HEK293 (cell line): Measurements from ENCODE around the gene ZFHX2.

Experiments
- GLI4 ChIP-seq: fragments of 450-650 bp; formaldehyde crosslinking; IDR thresholded peaks from 2 replicates; pipeline ENCODE4 v1.5.1; 2016; ENCODE audit warnings: missing biosample characterization, missing genetic modification characterization
- IKZF3 ChIP-seq: fragments of 450-650 bp; IDR thresholded peaks from 2 replicates; pipeline ENCODE4 v1.5.0; 2018; ENCODE audit warnings: missing biosample characterization, mild to moderate bottlenecking, missing genetic modification characterization, moderate library complexity
- KLF16 ChIP-seq: fragments of 450-650 bp; formaldehyde crosslinking; IDR thresholded peaks from 2 replicates; pipeline ENCODE4 v1.5.1; 2017; ENCODE audit warnings: missing biosample characterization, missing genetic modification characterization
- OVOL3 ChIP-seq: fragments of 450-650 bp; formaldehyde crosslinking; IDR thresholded peaks from 2 replicates; pipeline ENCODE4 v1.5.1; 2016; ENCODE audit warnings: missing biosample characterization, missing genetic modification characterization
- RBAK ChIP-seq: fragments of 450-650 bp; formaldehyde crosslinking; IDR thresholded peaks from 2 replicates; pipeline ENCODE4 v1.5.1; 2016; ENCODE audit warnings: missing biosample characterization, missing genetic modification characterization
- TRIM28 ChIP-seq: IDR thresholded peaks from 2 replicates; pipeline ENCODE4 v1.6.1; 2011; ENCODE audit warnings: low read length, control low read depth, borderline replicate concordance
- ZBTB21 ChIP-seq: fragments of 450-650 bp; formaldehyde crosslinking; IDR thresholded peaks from 2 replicates; pipeline ENCODE4 v1.5.1; 2017; ENCODE audit warnings: missing biosample characterization, missing genetic modification characterization
- ZBTB48 ChIP-seq: fragments of 450-650 bp; formaldehyde crosslinking; IDR thresholded peaks from 2 replicates; pipeline ENCODE4 v1.5.1; 2016; ENCODE audit warnings: missing biosample characterization, missing genetic modification characterization
- ZNF10 ChIP-seq: fragments of 450-650 bp; formaldehyde crosslinking; IDR thresholded peaks from 2 replicates; pipeline ENCODE4 v1.5.1; 2017; ENCODE audit warnings: missing biosample characterization, missing genetic modification characterization
- ZNF114 ChIP-seq: fragments of 450-650 bp; formaldehyde crosslinking; IDR thresholded peaks from 2 replicates; pipeline ENCODE4 v1.5.0; 2017; ENCODE audit warnings: missing biosample characterization, missing genetic modification characterization
- ZNF211 ChIP-seq: fragments of 450-650 bp; formaldehyde crosslinking; IDR thresholded peaks from 2 replicates; pipeline ENCODE4 v1.5.1; 2016; ENCODE audit warnings: low read depth, missing biosample characterization, missing genetic modification characterization
- ZNF221 ChIP-seq: fragments of 450-650 bp; formaldehyde crosslinking; IDR thresholded peaks from 2 replicates; pipeline ENCODE4 v1.5.1; 2017; ENCODE audit warnings: missing biosample characterization, missing genetic modification characterization, borderline replicate concordance
- ZNF223 ChIP-seq: fragments of 450-650 bp; formaldehyde crosslinking; IDR thresholded peaks from 2 replicates; pipeline ENCODE4 v1.5.1; 2016; ENCODE audit warnings: missing biosample characterization, missing genetic modification characterization
- ZNF239 ChIP-seq: fragments of 450-650 bp; formaldehyde crosslinking; IDR thresholded peaks from 2 replicates; pipeline ENCODE4 v1.5.1; 2016; ENCODE audit warnings: missing biosample characterization, missing genetic modification characterization
- ZNF266 ChIP-seq: fragments of 450-650 bp; formaldehyde crosslinking; IDR thresholded peaks from 2 replicates; pipeline ENCODE4 v1.5.1; 2016; ENCODE audit warnings: missing biosample characterization, missing genetic modification characterization, low read depth
- ZNF324 ChIP-seq: fragments of 450-650 bp; formaldehyde crosslinking; IDR thresholded peaks from 2 replicates; pipeline ENCODE4 v1.5.1; 2016; ENCODE audit warnings: missing biosample characterization, missing genetic modification characterization
- ZNF423 ChIP-seq: fragments of 450-650 bp; formaldehyde crosslinking; IDR thresholded peaks from 2 replicates; pipeline ENCODE4 v1.5.1; 2016; ENCODE audit warnings: missing biosample characterization, missing genetic modification characterization
- ZNF473 ChIP-seq: fragments of 450-650 bp; formaldehyde crosslinking; IDR thresholded peaks from 2 replicates; pipeline ENCODE4 v1.5.1; 2017; ENCODE audit warnings: missing biosample characterization, missing genetic modification characterization
- ZNF544 ChIP-seq: fragments of 450-650 bp; formaldehyde crosslinking; IDR thresholded peaks from 2 replicates; pipeline ENCODE4 v1.5.0; 2017; ENCODE audit warnings: missing biosample characterization, missing genetic modification characterization
- ZNF555 ChIP-seq: fragments of 450-650 bp; formaldehyde crosslinking; conservative IDR thresholded peaks from 2 replicates; pipeline ENCODE4 v1.5.1; 2017; ENCODE audit warnings: missing biosample characterization, mild to moderate bottlenecking, missing genetic modification characterization, inconsistent platforms
- ZNF560 ChIP-seq: fragments of 450-650 bp; formaldehyde crosslinking; IDR thresholded peaks from 2 replicates; pipeline ENCODE4 v1.5.1; 2017; ENCODE audit warnings: missing biosample characterization, missing genetic modification characterization, borderline replicate concordance
- ZNF600 ChIP-seq: fragments of 450-650 bp; formaldehyde crosslinking; IDR thresholded peaks from 2 replicates; pipeline ENCODE4 v1.5.1; 2016; ENCODE audit warnings: missing biosample characterization, missing genetic modification characterization
- ZNF660 ChIP-seq: fragments of 450-650 bp; IDR thresholded peaks from 2 replicates; pipeline ENCODE4 v1.5.1; 2018; ENCODE audit warnings: missing biosample characterization, mild to moderate bottlenecking, missing genetic modification characterization
- ZNF830 ChIP-seq: fragments of 450-650 bp; IDR thresholded peaks from 2 replicates; pipeline ENCODE4 v1.5.0; 2018; ENCODE audit warnings: missing biosample characterization, missing genetic modification characterization, low read depth, mild to moderate bottlenecking, moderate library complexity
- ZNF843 ChIP-seq: fragments of 450-650 bp; formaldehyde crosslinking; IDR thresholded peaks from 2 replicates; pipeline ENCODE4 v1.5.1; 2016; ENCODE audit warnings: missing biosample characterization, missing genetic modification characterization
- ZXDB ChIP-seq: fragments of 450-650 bp; formaldehyde crosslinking; IDR thresholded peaks from 2 replicates; pipeline ENCODE4 v1.5.1; 2016; ENCODE audit warnings: missing biosample characterization, missing genetic modification characterization
- TF ChIP-seq, protein P1 (sequence below): fragments of 450-650 bp; IDR thresholded peaks from 2 replicates; pipeline ENCODE4 v1.5.1; 2018; ENCODE audit warnings: missing biosample characterization, missing genetic modification characterization
- TF ChIP-seq, protein P2 (sequence below): fragments of 450-650 bp; formaldehyde crosslinking; IDR thresholded peaks from 2 replicates; pipeline ENCODE4 v1.5.1; 2017; ENCODE audit warnings: missing biosample characterization, missing genetic modification characterization
- TF ChIP-seq, protein P3 (sequence below): fragments of 450-650 bp; formaldehyde crosslinking; IDR thresholded peaks from 2 replicates; pipeline ENCODE4 v1.5.1; 2016; ENCODE audit warnings: missing biosample characterization, missing genetic modification characterization
- TF ChIP-seq, protein P4 (sequence below): fragments of 450-650 bp; formaldehyde crosslinking; IDR thresholded peaks from 2 replicates; pipeline ENCODE4 v1.5.1; 2016; ENCODE audit warnings: missing biosample characterization, missing genetic modification characterization
- TF ChIP-seq, protein P5 (sequence below): sonication (generic); formaldehyde crosslinking; IDR thresholded peaks from 2 replicates; pipeline ENCODE4 v1.8.1; 2022; ENCODE audit warnings: mild to moderate bottlenecking, moderate library complexity, missing genetic modification reagents
- TF ChIP-seq, protein P6 (sequence below): fragments of 450-650 bp; formaldehyde crosslinking; IDR thresholded peaks from 2 replicates; pipeline ENCODE4 v1.5.1; 2016; ENCODE audit warnings: missing biosample characterization, missing genetic modification characterization

ZFHX2 gene

DNA sequence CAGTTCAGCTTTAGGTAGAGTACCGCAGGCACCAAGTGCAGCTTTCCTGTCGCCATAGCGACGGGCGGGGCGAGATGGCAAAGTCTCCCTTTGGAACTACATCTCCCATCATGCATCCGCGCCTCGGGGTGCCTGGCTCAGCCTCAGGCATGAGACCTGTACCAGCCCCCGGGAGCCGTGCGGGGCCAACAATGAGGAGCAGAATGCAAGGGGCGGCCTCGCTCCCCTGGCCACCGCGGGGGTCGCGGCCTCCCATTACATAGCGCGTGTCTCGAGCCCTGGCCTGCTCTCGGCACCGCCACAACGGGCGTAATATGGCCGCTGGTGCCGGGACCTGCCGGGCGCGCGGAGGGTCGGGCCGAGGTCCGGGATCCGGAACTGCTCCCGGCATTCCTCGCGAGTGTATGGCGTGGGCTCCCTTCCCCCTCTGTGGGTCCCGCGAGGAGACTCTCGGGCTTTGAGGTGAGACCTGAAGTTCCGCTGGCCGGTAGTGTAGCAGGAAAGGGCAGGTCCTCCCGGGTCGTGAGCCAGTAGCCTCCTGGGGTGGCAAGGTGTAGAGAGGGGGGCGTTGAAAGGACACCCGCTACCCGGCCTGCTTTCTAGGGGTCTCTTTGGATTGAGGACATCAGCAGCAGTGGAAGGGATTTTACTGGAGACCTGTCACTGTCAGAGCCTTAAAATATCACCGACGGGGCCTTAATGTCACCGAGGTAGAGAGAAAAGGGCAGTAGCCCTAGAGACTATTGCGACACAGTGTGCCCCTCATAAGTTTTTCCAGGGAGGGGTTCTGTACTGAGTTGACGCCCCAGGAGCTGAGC lies 4.5 kb upstream of the ZFHX2 start, which contains the start of gene THTPA (continued):
- TF ChIP-seq ZBTB21 (tag by site-specific recombination) (no peak), OVOL3 (tag by site-specific recombination) (no peak), ZNF114 (tag by site-specific recombination) (no peak), ZNF600 (tag by site-specific recombination) (peak; percentile 99), ZNF221 (tag by site-specific recombination) (no peak), ZNF544 (tag by site-specific recombination) (no peak), ZNF324 (tag by site-specific recombination) (peak; percentile 83; the same call in 1 of the 2 replicates), ZNF10 (tag by site-specific recombination) (no peak; the same call in 1 of the 2 replicates), GLI4 (tag by site-specific recombination) (no peak), TRIM28 (no peak), ZBTB48 (peak; percentile 74; the same call in 1 of the 2 replicates), ZXDB (peak; percentile 96), ZNF560 (no peak), IKZF3 (tag by site-specific recombination) (0 out of 2 replicates have a peak, but pooled peaks have one; percentile 30), ZNF555 (tag by site-specific recombination) (no peak), ZNF843 (tag by site-specific recombination) (0 out of 2 replicates have a peak, but pooled peaks have one; percentile 38), ZNF239 (tag by site-specific recombination) (no peak), ZNF211 (tag by site-specific recombination) (no peak), RBAK (tag by site-specific recombination) (no peak), ZNF423 (tag by site-specific recombination) (no peak), ZNF660 (tag by site-specific recombination) (no peak; the same call in 1 of the 2 replicates), ZNF830 (no peak), ZNF473 (tag by site-specific recombination) (no peak), KLF16 (tag by site-specific recombination) (peak; percentile 72; the same call in 1 of the 2 replicates), ZNF223 (tag by site-specific recombination) (no peak), ZNF266 (tag by site-specific recombination) (no peak)
- TF ChIP-seq, protein P1, sequence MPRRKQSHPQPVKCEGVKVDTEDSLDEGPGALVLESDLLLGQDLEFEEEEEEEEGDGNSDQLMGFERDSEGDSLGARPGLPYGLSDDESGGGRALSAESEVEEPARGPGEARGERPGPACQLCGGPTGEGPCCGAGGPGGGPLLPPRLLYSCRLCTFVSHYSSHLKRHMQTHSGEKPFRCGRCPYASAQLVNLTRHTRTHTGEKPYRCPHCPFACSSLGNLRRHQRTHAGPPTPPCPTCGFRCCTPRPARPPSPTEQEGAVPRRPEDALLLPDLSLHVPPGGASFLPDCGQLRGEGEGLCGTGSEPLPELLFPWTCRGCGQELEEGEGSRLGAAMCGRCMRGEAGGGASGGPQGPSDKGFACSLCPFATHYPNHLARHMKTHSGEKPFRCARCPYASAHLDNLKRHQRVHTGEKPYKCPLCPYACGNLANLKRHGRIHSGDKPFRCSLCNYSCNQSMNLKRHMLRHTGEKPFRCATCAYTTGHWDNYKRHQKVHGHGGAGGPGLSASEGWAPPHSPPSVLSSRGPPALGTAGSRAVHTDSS (tag by site-specific recombination): no peak; the same call in 1 of the 2 replicates
- TF ChIP-seq, protein P2, sequence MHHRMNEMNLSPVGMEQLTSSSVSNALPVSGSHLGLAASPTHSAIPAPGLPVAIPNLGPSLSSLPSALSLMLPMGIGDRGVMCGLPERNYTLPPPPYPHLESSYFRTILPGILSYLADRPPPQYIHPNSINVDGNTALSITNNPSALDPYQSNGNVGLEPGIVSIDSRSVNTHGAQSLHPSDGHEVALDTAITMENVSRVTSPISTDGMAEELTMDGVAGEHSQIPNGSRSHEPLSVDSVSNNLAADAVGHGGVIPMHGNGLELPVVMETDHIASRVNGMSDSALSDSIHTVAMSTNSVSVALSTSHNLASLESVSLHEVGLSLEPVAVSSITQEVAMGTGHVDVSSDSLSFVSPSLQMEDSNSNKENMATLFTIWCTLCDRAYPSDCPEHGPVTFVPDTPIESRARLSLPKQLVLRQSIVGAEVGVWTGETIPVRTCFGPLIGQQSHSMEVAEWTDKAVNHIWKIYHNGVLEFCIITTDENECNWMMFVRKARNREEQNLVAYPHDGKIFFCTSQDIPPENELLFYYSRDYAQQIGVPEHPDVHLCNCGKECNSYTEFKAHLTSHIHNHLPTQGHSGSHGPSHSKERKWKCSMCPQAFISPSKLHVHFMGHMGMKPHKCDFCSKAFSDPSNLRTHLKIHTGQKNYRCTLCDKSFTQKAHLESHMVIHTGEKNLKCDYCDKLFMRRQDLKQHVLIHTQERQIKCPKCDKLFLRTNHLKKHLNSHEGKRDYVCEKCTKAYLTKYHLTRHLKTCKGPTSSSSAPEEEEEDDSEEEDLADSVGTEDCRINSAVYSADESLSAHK: no peak
- TF ChIP-seq, protein P3, sequence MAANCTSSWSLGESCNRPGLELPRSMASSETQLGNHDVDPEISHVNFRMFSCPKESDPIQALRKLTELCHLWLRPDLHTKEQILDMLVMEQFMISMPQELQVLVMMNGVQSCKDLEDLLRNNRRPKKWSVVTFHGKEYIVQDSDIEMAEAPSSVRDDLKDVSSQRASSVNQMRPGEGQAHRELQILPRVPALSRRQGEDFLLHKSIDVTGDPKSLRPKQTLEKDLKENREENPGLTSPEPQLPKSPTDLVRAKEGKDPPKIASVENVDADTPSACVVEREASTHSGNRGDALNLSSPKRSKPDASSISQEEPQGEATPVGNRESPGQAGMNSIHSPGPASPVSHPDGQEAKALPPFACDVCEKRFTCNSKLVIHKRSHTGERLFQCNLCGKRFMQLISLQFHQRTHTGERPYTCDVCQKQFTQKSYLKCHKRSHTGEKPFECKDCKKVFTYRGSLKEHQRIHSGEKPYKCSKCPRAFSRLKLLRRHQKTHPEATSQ: peak; percentile 63
- TF ChIP-seq, protein P4, sequence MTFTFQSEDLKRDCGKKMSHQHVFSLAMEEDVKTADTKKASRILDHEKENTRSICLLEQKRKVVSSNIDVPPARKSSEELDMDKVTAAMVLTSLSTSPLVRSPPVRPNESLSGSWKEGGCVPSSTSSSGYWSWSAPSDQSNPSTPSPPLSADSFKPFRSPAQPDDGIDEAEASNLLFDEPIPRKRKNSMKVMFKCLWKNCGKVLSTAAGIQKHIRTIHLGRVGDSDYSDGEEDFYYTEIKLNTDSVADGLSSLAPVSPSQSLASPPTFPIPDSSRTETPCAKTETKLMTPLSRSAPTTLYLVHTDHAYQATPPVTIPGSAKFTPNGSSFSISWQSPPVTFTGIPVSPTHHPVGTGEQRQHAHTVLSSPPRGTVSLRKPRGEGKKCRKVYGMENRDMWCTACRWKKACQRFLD (tag by site-specific recombination): no peak
- TF ChIP-seq, protein P5, sequence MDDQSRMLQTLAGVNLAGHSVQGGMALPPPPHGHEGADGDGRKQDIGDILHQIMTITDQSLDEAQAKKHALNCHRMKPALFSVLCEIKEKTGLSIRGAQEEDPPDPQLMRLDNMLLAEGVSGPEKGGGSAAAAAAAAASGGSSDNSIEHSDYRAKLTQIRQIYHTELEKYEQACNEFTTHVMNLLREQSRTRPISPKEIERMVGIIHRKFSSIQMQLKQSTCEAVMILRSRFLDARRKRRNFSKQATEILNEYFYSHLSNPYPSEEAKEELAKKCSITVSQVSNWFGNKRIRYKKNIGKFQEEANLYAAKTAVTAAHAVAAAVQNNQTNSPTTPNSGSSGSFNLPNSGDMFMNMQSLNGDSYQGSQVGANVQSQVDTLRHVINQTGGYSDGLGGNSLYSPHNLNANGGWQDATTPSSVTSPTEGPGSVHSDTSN (CRISPR knock-in tag): 0 out of 2 replicates have a peak, but pooled peaks have one; percentile 55
- TF ChIP-seq, protein P6, sequence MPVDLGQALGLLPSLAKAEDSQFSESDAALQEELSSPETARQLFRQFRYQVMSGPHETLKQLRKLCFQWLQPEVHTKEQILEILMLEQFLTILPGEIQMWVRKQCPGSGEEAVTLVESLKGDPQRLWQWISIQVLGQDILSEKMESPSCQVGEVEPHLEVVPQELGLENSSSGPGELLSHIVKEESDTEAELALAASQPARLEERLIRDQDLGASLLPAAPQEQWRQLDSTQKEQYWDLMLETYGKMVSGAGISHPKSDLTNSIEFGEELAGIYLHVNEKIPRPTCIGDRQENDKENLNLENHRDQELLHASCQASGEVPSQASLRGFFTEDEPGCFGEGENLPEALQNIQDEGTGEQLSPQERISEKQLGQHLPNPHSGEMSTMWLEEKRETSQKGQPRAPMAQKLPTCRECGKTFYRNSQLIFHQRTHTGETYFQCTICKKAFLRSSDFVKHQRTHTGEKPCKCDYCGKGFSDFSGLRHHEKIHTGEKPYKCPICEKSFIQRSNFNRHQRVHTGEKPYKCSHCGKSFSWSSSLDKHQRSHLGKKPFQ (tag by site-specific recombination): no peak
